NCI-H128 (cell line): ENCODE measurements around the gene ZMYM2.
"Not testable (repeated sequence)": the region's sequence is repeated elsewhere in the genome, so short reads cannot be mapped to it uniquely, and the experiment has no call there.

Experiments used
- DNase-seq: peaks from one replicate; lab custom pipeline; 2025; ENCODE audit not compliant: unreplicated experiment; lab: John Stamatoyannopoulos, UW

Gene ZMYM2

DNA sequence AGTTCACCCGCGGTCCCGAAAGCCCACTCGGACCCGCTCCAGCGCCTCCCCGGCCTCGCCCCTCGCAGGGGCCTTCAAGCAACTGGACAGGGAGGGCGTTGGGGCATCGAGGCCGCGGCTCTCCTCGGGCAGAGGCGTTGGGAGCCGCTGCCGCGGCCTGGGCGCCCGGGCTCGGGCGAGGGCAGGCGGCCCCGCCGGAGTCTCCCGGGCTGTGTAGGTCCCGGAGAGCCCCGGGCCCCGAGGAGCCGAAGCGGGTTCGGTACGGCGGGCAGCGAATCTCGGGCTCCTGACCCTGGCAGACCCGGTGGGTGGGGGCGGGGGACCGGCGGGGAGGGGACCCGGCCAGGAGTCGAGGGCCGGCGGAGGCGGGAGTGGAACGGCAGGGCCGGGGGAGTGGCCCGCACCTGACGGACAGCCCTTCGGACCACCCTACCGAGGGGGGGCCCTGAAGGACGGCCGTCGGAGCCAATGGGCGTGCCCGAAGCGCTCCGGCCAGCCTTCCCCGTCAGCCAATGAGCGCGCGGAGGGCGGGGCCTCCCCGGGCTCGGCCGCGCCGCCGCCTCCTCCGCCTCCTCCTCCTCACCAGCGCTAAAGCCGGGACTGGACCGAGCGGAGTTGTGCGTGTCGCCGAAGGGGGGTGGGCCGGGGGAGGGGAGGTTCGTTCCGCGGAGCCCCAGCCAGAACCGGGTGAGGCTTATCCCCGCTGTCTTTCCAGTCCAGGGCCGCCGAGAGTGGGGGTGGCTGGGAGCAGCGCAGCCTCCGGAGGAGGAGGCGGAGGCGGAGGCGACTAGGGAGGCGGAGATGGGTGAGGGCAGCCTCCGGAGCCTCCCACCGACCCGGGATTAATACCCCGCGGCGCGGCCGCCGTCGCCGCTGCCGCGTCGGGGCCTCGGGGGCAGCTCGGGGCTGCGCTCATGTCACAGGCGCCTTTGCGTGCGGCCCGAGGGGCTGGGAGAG, at the start of gene ZMYM2:
Gene ZMYM2 (plus strand): TSS at position 573 of the 957 bp plus-strand sequence. CDS start 34,346 bp downstream, outside the sequence.
- DNase-seq = peak; percentile 100

DNA sequence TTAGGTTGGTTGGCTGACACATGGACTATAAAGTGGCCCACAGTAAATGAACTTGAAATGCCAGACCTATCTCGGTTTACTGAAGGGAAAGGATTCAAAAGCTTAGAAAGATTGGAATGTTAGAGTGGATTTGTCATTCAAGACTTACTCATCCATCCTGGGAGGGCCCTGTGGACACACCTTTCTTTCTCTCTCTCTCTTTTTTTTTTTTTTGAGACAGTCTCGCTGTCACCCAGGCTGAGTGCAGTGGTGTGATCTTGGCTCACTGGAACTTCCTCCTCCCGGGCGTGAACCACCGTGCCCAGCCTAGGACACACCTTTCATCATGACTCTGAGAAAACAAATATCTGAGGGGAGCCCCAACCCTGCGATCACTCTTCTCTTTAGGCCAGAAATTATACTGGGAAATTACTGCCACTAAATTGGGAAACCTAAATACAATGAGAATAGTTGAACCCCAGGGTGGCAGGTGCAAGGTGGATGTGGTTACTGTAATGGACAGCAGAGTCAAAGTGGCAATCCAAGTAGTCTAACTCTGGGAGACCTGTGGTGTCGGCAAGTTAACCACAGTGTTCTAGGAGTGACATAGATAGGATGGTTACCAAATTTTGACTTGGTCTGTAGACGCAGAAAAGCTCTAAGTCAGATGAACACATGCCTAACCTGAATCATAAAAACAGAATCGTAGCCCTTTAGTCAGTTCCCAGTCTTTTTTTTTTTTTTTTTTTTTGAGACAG, 48.0 kb upstream of the ZMYM2 start:
- no peak for DNase-seq

- DNase-seq = peak; percentile 62
Measured at GRCh38 chr13:19927117-19927748, 31.3 kb upstream of the ZMYM2 start.

- DNase-seq = no peak
Measured at GRCh38 chr13:19940106-19940505, 18.4 kb upstream of the ZMYM2 start.

DNA sequence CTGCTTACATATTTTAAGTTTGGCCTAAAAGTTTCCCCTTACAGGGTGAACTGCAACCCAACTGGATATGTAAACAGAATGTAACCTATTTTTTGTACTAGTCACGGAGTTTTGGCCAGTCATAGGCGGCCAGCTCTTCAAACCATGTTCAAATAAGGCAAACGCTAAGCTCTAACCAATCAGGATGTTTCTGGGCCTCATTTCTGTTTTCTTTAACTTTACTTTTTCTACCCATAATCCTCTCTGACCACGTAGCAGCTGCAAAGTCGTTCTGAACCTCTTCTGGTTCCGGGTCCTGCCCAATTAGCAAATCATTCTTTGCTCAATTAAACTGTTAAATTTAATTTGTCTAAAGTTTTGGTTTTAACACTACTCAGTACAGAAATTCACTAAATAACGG, 8.2 kb upstream of the ZMYM2 start:
- no peak for DNase-seq

DNA sequence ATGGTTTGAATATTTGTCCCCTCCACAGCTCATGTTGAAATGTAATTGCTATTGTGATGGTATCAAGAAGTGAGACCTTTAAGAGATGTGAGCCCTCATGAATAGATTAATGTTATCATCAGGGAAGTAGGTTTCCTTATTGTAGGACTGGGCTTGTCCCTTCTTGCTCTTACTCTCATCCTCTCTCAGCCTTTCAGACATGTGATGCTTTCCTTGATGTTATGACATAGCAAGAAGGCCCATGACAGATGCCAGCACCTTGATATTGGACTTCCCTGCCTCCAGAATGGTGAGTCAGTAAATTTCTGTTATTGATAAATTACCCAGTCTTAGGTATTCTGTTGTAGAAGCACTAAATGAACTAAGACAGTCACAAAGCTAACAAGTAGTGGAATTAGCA, 5.7 kb upstream of the ZMYM2 start:
- no peak for DNase-seq

DNA sequence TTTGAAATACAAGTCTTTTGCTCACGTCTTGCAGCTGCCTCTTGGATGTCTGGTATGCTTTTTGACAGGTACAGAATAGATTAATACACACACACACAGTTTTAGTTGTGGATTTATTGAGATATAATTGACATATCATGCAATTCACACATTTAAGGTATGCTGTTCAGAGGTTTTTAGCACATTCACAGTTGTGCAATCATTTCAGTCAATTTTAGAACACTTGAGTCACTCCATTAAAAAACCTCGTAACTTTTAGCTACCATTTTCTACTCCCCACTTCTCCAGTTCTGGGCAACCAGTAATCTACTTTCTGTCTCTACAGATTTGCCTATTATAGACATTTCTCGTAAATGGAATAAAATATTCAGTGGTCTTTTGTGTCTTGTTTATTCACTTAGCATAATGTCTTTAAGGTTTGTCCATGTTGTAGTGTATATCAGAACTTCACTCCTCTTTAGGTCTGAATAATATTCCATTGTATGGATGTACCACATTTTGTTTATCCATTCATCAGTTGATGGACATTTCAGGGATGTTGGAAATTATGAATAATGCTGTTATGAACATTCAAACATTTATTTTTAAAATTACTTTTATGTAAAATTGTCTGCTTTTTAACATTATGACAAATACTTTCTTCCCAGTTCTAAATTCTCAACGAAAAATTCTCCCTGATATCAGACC, 2.5 kb upstream of the ZMYM2 start:
- no peak for DNase-seq

GRCh38 chr13:19957320-19958154, 990 bp upstream of the ZMYM2 start:
- DNase-seq = peak; percentile 95

DNA sequence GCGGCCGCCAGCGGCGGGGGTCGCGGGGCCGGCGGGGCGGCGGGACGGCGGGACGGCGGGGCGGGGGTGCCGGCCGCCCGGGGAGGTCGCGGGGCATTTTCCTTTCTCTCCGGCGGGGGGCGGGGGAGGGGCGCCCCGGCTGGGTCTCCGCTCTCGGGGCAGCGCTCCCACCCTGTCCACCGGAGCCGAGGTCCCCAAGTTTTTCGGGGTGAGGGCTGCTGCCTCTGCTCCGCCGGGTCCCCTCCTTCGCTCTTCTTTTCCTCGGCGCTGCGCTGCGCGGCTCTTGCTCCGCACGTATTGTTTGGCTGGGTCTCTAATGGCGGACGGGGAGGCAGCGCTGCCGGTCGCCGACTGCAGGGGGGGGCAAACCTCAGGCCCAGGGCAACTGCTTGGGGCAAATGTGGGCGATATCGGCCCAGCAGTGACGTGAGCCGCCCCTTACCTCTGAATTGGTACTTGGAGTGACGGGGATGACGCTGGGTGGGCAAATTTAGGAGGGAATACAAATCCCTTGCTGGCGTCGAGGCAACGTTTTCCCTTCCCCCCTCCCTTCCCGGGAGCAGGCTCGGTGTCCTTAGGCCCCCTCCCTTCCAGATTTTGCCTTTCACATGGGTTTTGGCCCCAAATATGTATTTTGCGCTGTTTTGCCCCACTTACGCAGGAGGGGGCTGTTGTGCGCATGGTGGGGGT, 759 bp downstream of the ZMYM2 start:
- peak; percentile 52 for DNase-seq

DNA sequence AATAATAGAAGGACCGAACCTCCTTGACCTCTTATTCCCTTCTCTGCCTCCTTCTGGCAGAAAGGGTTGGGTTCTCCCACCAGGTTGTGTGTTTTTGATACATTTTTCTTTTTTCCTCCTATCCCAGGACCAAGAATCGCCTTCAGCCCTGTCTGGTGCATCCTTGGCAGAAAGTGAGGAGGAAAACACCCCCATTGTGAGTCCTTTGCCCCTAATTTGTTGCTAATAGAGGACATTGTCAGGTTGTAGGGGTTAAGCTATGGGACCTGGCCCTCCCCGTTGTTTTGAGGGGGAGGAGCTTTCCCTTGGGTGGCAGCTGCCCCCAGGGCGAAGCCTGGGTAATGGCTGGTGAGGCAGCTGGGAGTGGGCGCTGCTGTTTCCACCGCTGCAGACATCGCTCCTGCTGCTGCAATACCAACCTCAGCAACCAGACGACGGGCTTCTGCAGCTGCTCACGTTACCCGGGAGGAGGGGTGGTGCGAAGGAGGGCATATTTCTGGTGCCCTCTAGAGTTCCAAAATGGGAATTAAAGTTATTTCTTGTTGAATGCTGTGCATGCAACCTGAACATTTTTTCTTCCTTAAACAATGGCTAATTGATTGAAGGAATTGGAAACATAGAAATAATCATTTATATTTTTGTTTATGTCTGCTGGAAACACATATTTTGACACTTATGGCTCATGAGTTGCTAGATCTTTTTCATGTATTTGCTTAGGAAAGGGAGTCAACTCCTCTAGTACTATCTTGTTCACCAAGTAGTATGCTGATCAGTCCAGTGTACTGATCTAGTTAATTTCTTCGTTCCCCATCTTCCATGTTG, 1.5 kb downstream of the ZMYM2 start:
- peak; percentile 96 for DNase-seq

DNA sequence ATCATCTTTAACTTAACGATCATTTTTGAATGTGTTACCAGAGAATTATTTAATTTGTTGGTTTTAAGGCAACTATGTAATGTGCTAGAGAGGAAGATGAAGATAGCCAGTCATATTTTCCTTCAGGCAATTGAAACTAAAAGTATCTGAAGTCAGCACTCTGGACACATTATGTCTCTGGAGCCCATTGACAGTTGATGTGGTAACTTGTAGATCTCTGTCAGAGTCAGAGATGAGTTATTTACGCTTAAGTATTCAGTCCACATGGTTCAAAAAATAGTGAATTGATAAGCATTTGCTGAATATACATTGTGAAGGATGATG, 2.1 kb downstream of the ZMYM2 start:
- DNase-seq = no peak

- DNase-seq = no peak
Measured at GRCh38 chr13:19961489-19961888, 3.0 kb downstream of the ZMYM2 start.

GRCh38 chr13:19961924-19962323, 3.4 kb downstream of the ZMYM2 start:
- DNase-seq = no peak

DNA sequence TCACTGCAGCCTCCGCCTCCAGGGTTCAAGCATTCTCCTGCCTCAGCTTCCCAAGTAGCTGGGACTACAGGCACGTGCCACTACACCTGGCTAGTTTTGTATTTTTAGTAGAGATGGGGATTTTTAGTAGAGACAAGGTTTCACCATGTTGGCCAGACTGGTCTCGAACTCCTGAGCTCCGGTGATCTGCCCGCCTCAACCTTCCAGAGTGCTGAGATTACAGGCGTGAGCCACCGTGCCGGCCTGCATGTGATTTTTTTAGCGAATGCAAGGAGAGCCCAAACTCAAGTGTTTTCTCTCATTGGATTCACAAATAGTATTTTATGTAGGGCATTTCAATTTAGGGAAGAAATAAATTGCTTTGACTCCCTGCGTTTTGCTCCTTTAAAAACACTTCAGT, 4.4 kb downstream of the ZMYM2 start:
- no peak for DNase-seq

- DNase-seq = no peak
Measured at GRCh38 chr13:19967621-19968020, 9.1 kb downstream of the ZMYM2 start.

DNA sequence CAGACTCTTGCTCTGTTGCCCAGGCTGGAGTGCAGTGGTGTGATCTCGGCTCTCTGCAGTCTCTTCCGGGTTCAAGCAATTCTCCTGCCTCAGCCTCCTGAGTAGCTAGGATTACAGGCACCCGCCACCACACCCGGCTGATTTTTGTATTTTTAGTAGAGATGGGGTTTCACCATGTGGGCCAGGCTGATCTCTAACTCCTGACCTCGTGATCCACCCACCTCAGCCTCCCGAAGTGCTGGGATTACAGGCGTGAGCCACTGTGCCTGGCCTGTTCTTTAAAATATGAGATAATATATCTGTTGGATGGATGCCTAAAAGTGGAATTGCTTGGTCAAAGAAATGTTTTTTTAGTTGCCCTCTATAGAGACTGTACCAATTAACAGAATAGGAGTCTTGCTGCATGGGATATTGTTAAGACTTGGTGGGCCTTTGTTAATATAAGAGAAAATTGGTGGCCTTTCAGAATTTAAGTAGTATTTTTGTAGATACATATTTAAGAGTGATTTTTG, 16.0 kb downstream of the ZMYM2 start:
- not testable (repeated sequence) for DNase-seq

DNA sequence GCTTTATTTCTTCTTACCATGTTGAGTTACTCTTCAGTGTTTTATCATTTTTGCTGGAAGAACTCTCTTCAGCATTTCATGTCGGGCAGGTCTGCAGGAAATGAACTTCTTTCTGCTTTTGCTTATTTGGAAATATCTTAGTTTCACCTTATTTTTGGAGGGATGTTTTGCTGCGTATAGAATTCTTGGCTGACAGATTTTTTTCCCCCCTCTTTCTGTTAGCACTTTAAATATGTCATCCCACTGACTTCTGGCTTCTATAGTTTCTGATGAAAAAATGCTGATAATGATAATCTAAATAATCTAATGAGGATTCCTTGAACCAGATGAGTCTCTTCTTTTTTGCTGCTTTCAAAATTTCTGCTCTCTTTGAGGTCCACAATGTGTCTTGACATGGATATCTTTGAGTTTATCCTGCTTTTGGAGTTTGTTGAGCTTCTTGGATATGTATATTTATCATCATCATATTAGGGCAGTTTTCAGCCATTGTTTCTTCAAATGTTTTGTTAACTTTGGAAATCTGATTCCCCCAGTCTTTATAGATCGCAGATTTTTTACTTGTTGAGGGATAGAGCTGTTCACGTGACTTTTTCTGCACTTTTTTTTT, 20.4 kb downstream of the ZMYM2 start:
- no peak for DNase-seq

- no peak for DNase-seq
Measured at GRCh38 chr13:19981685-19982238, 23.2 kb downstream of the ZMYM2 start.
